ENCODE measurements around the gene LPP. TPM values are rescaled to one million over a fixed set of nuclear protein-coding genes. Genes with fewer than 3 reads are reported as not detected.

Gene LPP
- total and polyA plus RNA-seq, 2 of the 4 experiments (the other 2 are of a cell fraction) = 16.0 to 130 TPM

GRCh38 chr3:188670446-188670845, 516.5 kb downstream of the LPP start:
- CTCF ChIA-PET = no interaction called here
- BruUV-seq (replicated peaks) = no TSS peak
- intact Hi-C loops (cut with micrococcal nuclease) = no loop called here

More at GRCh38 chr3:188670446-188670845, 516.5 kb downstream of the LPP start:
- Histone ChIP-seq H3K9me3 (ENCODE audit: control insufficient read depth, insufficient read depth, low read length) (no peaks in the 10 kb centered on the region), H2BK5ac (ENCODE audit: low read depth, low read length, poor library complexity, severe bottlenecking) (no peak overlapping the region), H3K4ac (ENCODE audit: low read depth, low read length) (no peak overlapping the region), H3K9ac (ENCODE audit: low read depth, low read length) (no peak overlapping the region), H3K9me1 (ENCODE audit: insufficient read depth, low read length) (0 out of 2 replicates have a peak, but pooled peaks cover 5% of the 10 kb centered on the region), H3K79me1 (ENCODE audit: low read depth in 1 of 2, low read length in 2 of 2) (peaks cover 21 to 55% of the 10 kb centered on the region in 2 experiments), H2BK15ac (ENCODE audit: low read depth, low read length) (no peak overlapping the region), H4K20me1 (ENCODE audit: insufficient read depth, low read length) (peaks cover 6% of the 10 kb centered on the region; the same call in 1 of the 2 replicates), H3K27me3 (ENCODE audit: control insufficient read depth, insufficient read depth, low read length) (no peaks in the 10 kb centered on the region), H3K14ac (replicated peaks; ENCODE audit: low read depth, low read length) (no peak overlapping the region), H2BK120ac (ENCODE audit: low read depth, low read length) (no peak overlapping the region), H3K27ac (ENCODE audit: insufficient read depth, low read length) (no peak overlapping the region), H4K91ac (ENCODE audit: insufficient read depth, low read depth, low read length) (no peak overlapping the region), H3K23ac (ENCODE audit: low read depth, low read length) (no peak overlapping the region), H3K56ac (ENCODE audit: extremely low read depth, insufficient read depth, low read length) (no peak overlapping the region), H4K8ac (ENCODE audit: low read depth in 2 of 2, low read length in 2 of 2) (no peak overlapping the region), H2BK20ac (ENCODE audit: low read depth, low read length) (no peak overlapping the region), H2AK9ac (replicated peaks; ENCODE audit: low read depth, low read length, poor library complexity) (no peak overlapping the region), H3K36me3 (ENCODE audit: control insufficient read depth, insufficient read depth, low read length) (peaks cover 2% of the 10 kb centered on the region; the same call in 1 of the 2 replicates), H3K18ac (ENCODE audit: low read depth, low read length) (no peak overlapping the region), H2AFZ (replicated peaks; ENCODE audit: low read length, poor library complexity) (no peak overlapping the region), H2AK5ac (ENCODE audit: low read depth, low read length) (no peak overlapping the region), H3K4me3 (ENCODE audit: insufficient read depth, low read depth, low read length) (no peak overlapping the region), H3K4me1 (ENCODE audit: control insufficient read depth, insufficient read depth, low read length) (peaks cover 5% of the 10 kb centered on the region; the same call in 1 of the 2 replicates), H4K5ac (ENCODE audit: low read depth, low read length) (no peak overlapping the region), H3K4me2 (ENCODE audit: low read depth, low read length) (no peak overlapping the region)
- POLR2A ChIA-PET (ENCODE audit: unreplicated experiment) = no interaction called here
- ATAC-seq (ENCODE audit: low read depth) (no peak), DNase-seq (no peak)
- WGBS, 2 experiments (ENCODE audit: extremely low coverage in 2 of 2, insufficient read length in 1 of 2) = no CpG with 5 or more reads among the region's 5 CpGs
- no peak for TF ChIP-seq BHLHE40 (IDR thresholded peaks at IDR 0.05; ENCODE audit: low read depth, low read length)
- no peak for TF ChIP-seq MAFK (IDR thresholded peaks at IDR 0.05; ENCODE audit: low read depth, low read length)
- no peak for TF ChIP-seq MXI1 (IDR thresholded peaks at IDR 0.05; ENCODE audit: borderline replicate concordance, low read depth, low read length)
- TF ChIP-seq CEBPB (IDR thresholded peaks at IDR 0.05; ENCODE audit: low read depth, low read length) = no peak
- no peak for TF ChIP-seq POLR2A (IDR thresholded peaks at IDR 0.05; ENCODE audit: low read depth, low read length)
- TF ChIP-seq MAZ (IDR thresholded peaks at IDR 0.05; ENCODE audit: borderline replicate concordance, low read depth, low read length) = no peak
- no peak for TF ChIP-seq FOS (IDR thresholded peaks at IDR 0.05; ENCODE audit: low read depth, low read length)
- no peak for TF ChIP-seq USF2 (IDR thresholded peaks at IDR 0.05; ENCODE audit: low read depth, low read length)
- TF ChIP-seq SMC3 (IDR thresholded peaks at IDR 0.05; ENCODE audit: low read depth, low read length) = no peak
- TF ChIP-seq CTCF (conservative IDR thresholded peaks at IDR 0.05; ENCODE audit: low read depth, low read length) = no peak
- TF ChIP-seq RAD21 (IDR thresholded peaks at IDR 0.05; ENCODE audit: low read length) = no peak
- TF ChIP-seq RFX5 (IDR thresholded peaks at IDR 0.05; ENCODE audit: low read depth, low read length) = no peak
- TF ChIP-seq CHD1 (IDR thresholded peaks at IDR 0.05; ENCODE audit: low read depth, low read length) = no peak
- no peak for TF ChIP-seq ELK1 (IDR thresholded peaks at IDR 0.05; ENCODE audit: borderline replicate concordance, low read depth, low read length)
- no peak for TF ChIP-seq RCOR1 (IDR thresholded peaks at IDR 0.05; ENCODE audit: insufficient replicate concordance, low read length)
- TF ChIP-seq NFE2L2 (IDR thresholded peaks at IDR 0.05; ENCODE audit: low read depth, low read length) = no peak
- dilution Hi-C loops (cut with HindIII; ENCODE audit: low sequenced_read_pairs, unreplicated experiment) (no loop called here), in situ Hi-C loops (cut with MboI; ENCODE audit: low sequenced_read_pairs) (no loop called here)
